ENCODE data around the gene AK9.
A peak's percentile ranks its signal among the peaks of the same experiment; 100 is the strongest.
"Not testable (repeated sequence)": the region's sequence is repeated elsewhere in the genome, so short reads cannot be mapped to it uniquely, and the experiment has no call there.

AK9 gene

DNA sequence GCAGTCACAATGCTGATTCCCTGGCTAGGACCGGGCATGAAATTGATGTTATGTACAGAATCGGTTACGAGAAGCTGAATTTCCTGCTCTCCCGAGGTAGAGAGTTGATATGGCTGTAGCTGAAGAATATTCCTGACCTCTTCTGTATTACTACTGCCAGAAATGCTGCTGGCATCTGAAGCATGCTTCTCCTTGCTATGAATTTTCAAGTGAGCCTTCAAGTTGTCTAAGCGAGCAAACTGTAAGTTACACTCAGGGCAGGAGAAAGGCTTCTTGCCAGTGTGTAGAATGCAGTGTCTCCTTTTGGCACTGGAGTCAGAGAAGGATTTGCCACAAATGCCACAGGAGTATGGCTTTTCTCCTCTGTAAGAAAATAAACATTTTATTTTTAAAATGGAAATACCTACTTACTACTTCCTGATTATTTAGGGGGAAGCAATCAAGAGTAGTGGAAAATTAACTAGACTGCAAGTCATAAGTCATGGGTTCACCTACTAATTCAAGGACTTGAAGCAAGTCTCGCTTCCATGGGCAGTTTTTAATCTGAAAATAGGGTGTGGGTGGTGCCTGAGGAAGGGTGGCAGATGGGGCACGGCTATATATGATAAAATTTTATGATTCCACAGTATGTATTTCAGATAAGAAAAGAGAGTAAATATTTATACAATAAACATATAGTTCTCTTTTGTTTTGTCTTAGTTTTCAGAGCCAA, 224.6 kb downstream of the AK9 start:
- H3K27me3 Mint-ChIP-seq, result no peaks in the 10 kb centered on the region
- H3K4me1 Mint-ChIP-seq, result peaks cover 50% of the 10 kb centered on the region
- ATAC-seq (replicated peaks; ENCODE audit: extremely low read depth, poor library complexity, severe bottlenecking) (no peak), DNase-seq (ENCODE audit: low spot score in 2 of 2) (no peak)
- H3K27ac Mint-ChIP-seq (ENCODE audit: low read depth), result no peak overlapping the region
- no peak overlapping the region for H3K4me3 Mint-ChIP-seq
- peaks cover 64% of the 10 kb centered on the region for H3K36me3 Mint-ChIP-seq (ENCODE audit: insufficient read depth)
- no peaks in the 10 kb centered on the region for H3K9me3 Mint-ChIP-seq

DNA sequence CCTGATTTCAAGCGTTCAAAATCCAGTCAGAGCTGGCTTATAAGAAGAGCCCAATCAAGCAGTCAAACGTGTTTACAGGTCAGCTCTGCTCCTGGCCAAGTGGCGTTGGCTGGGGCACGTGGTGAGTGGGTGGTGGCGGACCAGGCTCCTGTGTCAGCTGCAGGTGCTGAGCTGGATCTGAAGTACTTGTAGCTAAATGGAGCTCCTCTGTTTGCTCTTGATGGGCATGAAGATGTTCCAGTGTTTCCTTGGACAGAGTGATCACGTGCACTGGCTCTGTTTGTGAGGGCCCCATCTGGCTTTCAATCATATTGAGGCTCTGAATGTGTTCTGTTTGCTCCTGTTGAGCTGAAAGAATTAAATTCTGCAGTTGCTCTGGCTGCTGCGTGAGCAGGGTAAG, 225.2 kb downstream of the AK9 start:
- Mint-ChIP-seq H3K27me3 (no peaks in the 10 kb centered on the region), H3K4me3 (no peak overlapping the region), H3K27ac (ENCODE audit: low read depth) (peak overlapping the region; percentile 7), H3K4me1 (peaks cover 44% of the 10 kb centered on the region), H3K9me3 (no peaks in the 10 kb centered on the region), H3K36me3 (ENCODE audit: insufficient read depth) (peaks cover 58% of the 10 kb centered on the region)
- ATAC-seq (replicated peaks; ENCODE audit: extremely low read depth, poor library complexity, severe bottlenecking) (no peak), DNase-seq (ENCODE audit: low spot score in 2 of 2) (no peak)

DNA sequence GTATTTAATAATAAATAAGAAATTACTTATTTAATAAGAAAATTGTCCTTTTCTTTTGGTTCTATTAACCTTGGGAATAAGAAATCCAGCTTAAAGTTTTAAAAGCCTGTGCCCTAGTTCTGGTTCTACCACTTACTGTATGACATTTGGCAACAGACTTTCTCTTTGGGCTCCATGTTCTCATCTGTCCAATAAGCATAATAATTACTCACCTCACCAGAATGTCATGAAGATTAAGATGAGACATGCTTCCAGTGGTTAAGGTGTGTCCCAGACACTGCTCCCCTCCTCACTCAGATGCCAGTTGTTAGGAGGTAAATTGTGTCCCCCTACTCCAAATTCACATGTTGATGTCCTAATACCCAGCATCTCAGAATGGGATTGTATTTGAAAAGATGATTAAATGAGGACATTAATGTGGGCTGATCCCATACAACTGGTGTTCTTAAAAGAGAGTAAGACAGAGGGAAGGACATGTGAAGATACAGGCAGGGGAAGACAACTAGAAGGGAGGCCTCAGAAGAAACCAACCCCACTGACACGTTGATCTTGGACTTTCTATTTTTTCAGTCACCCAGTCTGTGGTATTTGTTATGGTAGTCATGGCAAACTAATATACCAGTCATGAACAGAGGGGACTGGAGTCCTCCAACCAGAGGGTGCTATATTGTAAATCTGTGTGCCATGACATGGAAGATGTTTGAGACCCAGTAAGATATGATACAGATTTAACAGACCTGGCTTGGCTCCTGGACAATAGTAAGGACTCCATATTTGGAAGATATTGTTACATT, 229.1 kb downstream of the AK9 start:
- H3K36me3 Mint-ChIP-seq (ENCODE audit: insufficient read depth), result peaks cover 34% of the 10 kb centered on the region
- no peaks in the 10 kb centered on the region for H3K27me3 Mint-ChIP-seq
- H3K4me1 Mint-ChIP-seq, result peaks cover 45% of the 10 kb centered on the region
- H3K4me3 Mint-ChIP-seq, result no peak overlapping the region
- H3K27ac Mint-ChIP-seq (ENCODE audit: low read depth), result peak overlapping the region; percentile 27
- DNase-seq (ENCODE audit: low spot score in 2 of 2) (no peak), ATAC-seq (replicated peaks; ENCODE audit: extremely low read depth, poor library complexity, severe bottlenecking) (no peak)
- H3K9me3 Mint-ChIP-seq, result no peaks in the 10 kb centered on the region

DNA sequence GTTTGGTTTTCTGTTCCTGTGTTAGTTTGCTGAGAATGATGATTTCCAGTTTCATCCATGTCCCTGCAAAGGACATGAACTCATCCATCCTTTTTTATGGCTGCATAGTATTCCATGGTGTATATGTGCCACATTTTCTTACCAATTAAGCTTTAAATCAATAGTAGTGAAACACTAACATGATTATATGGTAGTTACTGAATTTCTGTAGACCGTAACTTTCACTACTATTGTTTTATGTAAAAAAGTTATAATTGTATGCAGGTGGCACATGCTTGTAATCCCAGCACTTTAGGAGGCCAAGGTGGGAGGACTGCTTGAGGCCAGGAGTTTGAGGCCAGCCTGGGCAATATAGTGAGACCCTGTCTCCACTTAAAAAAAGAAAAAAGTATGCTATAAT, 229.8 kb downstream of the AK9 start:
- not testable (repeated sequence) for DNase-seq (ENCODE audit: low spot score in 2 of 2)

DNA sequence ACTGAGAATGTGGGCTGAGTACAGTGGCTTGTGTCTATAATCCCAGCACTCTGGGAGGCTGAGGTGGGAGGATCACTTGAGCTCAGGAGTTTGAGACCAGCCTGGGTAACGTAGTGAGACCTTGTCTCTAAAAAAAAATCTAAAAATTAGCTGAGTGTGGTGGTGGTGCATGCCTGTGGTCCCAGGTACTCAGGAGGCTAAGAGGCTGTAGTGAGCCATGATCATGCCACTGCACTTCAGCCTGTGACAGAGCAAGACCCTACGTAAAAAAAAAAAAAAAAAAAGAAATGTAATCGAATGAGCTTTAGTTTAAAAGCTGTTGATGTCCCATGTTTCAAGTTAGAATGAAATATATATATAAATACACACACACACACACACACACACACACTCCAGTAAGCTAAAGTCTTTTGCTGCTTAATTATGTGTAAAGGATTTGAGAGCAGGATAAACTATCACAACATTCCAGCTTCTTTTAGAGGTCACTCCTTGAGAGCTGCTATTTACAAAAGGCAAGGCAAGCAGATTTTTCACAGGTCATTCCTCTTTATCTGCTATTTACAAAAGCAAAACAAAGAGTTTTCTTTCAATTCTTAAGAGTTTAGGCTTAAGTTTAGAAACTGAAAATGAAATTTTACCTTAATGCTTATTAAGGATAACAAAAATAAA, 230.7 kb downstream of the AK9 start:
- Mint-ChIP-seq H3K9me3 (no peaks in the 10 kb centered on the region), H3K27ac (ENCODE audit: low read depth) (no peak overlapping the region), H3K4me3 (no peak overlapping the region), H3K27me3 (no peaks in the 10 kb centered on the region), H3K4me1 (peaks cover 51% of the 10 kb centered on the region), H3K36me3 (ENCODE audit: insufficient read depth) (peaks cover 22% of the 10 kb centered on the region)
- no peak for ATAC-seq (replicated peaks; ENCODE audit: extremely low read depth, poor library complexity, severe bottlenecking)
- DNase-seq (ENCODE audit: low spot score in 2 of 2), result no peak

More for the DNA sequence above, 229.8 kb downstream of the AK9 start:
- H3K4me3 Mint-ChIP-seq; H3K27ac Mint-ChIP-seq (ENCODE audit: low read depth); ATAC-seq (replicated peaks; ENCODE audit: extremely low read depth, poor library complexity, severe bottlenecking); H3K9me3 Mint-ChIP-seq; H3K27me3 Mint-ChIP-seq: not testable (repeated sequence)
- H3K36me3 Mint-ChIP-seq (ENCODE audit: insufficient read depth), result peaks cover 31% of the 10 kb centered on the region
- peaks cover 50% of the 10 kb centered on the region for H3K4me1 Mint-ChIP-seq

DNA sequence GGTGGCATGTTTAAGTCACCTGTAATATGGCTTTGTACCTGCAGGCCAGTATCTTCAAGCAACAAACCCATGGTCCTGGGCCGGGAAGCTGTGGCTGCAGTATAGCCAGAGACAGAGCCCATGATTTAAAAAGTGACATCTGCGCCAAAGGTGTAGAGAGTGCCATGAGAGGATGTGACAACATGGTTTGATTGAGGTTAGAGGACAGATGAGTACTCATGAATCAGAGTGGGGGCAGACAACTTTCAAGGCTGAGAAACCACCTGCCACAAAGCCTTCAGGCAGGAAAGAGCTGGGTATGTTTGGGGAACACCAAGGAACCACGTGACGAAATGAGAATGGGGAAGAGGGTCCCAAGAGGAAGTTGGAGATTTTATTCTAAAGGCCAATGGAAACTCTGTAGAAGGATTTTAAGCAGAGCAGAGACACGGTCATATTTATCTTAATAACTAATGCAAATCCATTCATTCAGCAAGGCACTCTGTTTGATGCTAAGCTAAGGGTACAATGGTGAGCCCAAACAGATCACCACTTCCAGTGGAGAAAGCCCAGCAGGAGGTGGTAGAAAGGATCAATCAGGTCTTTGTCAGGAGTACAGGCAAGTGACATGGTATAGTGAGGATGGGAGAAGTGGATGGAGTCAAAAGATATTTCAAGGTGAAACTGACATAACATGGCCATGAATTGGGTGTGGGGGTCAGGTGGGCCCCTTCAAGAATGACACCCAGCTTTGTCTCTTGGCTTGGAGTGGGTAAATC, 232.0 kb downstream of the AK9 start:
- Mint-ChIP-seq H3K4me1 (peaks cover 58% of the 10 kb centered on the region), H3K27me3 (no peaks in the 10 kb centered on the region), H3K36me3 (ENCODE audit: insufficient read depth) (peaks cover 21% of the 10 kb centered on the region), H3K27ac (ENCODE audit: low read depth) (peak overlapping the region; percentile 3), H3K9me3 (no peaks in the 10 kb centered on the region), H3K4me3 (no peak overlapping the region)
- ATAC-seq (replicated peaks; ENCODE audit: extremely low read depth, poor library complexity, severe bottlenecking), result peak; percentile 49
- peak in 1 of 2 donors; percentile 46 for DNase-seq (ENCODE audit: low spot score in 2 of 2)

DNA sequence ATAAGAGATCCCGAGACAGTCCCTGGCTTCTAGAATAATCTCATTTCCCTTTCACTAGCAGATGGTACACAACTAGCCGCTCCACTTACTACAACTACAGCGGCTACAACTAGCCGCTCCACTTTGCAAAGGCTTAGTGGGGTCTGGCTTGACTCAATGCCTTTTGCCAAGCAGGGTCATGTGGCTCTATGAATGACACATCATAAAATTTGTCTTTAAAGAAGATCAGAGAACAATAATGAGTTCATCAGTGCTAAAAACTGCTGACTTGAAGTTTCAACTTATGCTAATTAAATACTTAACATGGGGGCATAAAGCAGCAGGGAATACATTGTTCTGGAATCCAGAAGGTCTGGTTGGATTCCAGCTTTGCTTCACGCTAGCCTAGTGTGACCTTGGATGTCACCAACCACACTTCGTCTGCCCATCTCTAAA, 233.4 kb downstream of the AK9 start:
- Mint-ChIP-seq H3K9me3 (no peaks in the 10 kb centered on the region), H3K36me3 (ENCODE audit: insufficient read depth) (peaks cover 19% of the 10 kb centered on the region), H3K4me3 (peak overlapping the region; percentile 99), H3K27ac (ENCODE audit: low read depth) (no peak overlapping the region), H3K4me1 (peaks cover 60% of the 10 kb centered on the region), H3K27me3 (no peaks in the 10 kb centered on the region)
- ATAC-seq (replicated peaks; ENCODE audit: extremely low read depth, poor library complexity, severe bottlenecking) (no peak), DNase-seq (ENCODE audit: low spot score in 2 of 2) (no peak)

DNA sequence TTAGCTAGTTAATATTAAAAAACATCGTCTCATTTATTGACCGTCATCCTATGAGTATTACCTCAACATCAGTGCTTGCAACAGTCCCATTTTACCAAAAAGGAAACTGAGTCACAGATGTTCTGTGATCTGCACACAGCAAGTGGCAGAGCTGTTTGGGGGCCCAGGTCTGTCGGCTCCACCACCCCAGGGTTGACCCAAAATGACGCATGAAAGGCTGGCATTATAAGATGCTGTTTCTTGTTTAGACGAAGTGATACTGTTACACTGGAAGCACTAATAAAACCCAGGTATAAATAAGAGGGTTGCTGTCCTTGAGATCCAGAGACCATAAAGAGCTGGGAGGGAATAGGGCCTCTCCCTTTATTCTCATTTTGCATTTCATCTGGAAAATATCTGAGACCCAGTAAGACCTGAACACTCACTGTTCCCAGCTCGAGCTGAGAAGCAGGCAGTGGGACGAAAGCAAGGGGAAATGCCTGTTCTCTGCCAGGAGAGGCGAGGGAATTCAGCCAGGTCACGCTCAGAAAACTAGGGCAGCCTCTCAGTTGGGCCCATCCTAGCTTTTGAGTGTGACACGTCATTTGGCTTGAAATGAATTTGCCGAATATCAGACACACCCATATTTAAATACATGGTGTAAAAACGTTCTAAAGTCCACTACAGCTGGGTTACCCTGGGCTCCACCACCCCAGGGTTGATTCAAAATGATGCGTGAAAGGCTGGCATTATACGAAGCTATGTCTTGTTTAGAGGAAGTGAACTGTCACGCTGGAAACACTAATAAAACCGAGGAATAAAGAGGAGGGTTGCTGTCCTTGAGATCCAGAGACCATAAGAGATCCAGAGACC, 234.1 kb downstream of the AK9 start:
- Mint-ChIP-seq H3K27me3 (no peaks in the 10 kb centered on the region), H3K9me3 (no peaks in the 10 kb centered on the region), H3K4me1 (peaks cover 55% of the 10 kb centered on the region), H3K36me3 (ENCODE audit: insufficient read depth) (peaks cover 13% of the 10 kb centered on the region), H3K4me3 (peak overlapping the region; percentile 99), H3K27ac (ENCODE audit: low read depth) (no peak overlapping the region)
- DNase-seq (ENCODE audit: low spot score in 2 of 2), result no peak
- no peak for ATAC-seq (replicated peaks; ENCODE audit: extremely low read depth, poor library complexity, severe bottlenecking)

DNA sequence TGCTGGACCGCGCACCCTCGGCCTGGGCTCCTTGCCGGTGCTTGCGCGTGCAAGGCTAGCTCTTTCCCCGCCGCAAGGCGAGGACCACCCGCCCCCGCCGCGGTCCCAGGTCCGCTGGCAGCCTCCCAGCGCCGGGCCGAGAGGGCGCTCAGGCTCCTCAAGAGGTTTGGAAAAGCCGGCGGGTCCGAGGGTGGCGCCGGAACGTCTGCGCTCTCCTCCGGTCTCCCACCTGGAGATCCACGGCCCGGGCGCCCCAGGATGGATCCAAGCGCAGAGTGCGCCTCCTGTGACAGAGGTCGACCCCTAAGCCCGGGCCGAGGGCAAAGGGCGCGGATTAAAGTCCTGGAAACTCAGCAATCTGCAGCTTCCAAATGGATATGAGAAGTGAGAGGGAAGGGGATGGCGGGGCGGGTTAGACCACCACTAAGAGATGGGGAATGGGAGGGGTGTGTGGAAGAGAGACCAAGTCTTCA, 234.9 kb downstream of the AK9 start:
- Mint-ChIP-seq H3K9me3 (no peaks in the 10 kb centered on the region), H3K27ac (ENCODE audit: low read depth) (no peak overlapping the region), H3K36me3 (ENCODE audit: insufficient read depth) (peaks cover 9% of the 10 kb centered on the region)

DNA sequence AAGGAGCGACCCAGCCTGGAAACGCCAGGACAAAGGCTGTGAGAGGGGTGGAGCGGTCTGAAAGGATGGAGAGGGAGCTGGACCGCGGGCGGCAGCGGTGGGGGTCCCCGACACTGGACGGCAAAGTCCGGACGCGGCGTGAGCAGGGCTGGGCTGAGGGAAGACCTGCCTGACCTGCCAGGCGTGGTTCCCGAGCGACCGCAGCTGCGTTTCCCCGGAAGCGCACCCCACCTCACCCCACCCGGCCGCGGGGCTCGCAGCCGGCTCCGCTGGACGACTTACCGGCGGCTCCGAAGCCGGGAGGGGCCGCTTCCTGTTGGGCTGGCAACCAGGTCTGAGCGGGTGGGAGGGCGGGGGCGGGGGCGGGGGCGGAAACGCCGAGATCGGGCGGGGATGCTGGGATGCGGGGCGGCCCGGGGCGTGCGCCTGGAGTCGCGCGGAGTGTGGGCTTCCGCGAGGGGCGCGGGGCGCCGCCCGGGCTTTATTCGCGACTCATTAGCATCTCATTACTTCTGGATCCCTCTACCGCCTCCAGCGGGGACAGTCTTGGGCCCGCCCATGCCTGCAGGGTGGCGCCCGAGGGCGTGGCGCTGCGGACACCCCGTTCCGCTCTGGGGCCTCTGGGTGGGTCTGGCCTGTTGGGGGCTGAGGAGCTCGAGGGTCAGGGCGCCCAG, 235.4 kb downstream of the AK9 start, which contains the start of gene MICAL1:
MICAL1 (minus strand) TSS at position 336 of the 674 bp plus-strand sequence. CDS start 1,576 bp downstream, outside the sequence.
- ATAC-seq (replicated peaks; ENCODE audit: extremely low read depth, poor library complexity, severe bottlenecking), result peak; percentile 55
- peak within 1 kb of the TSS; percentile 97 for H3K27ac Mint-ChIP-seq (ENCODE audit: low read depth)
- peak; percentile 64 to 71 for DNase-seq (ENCODE audit: low spot score in 2 of 2)
- peaks cover 56% of the 10 kb centered on the region for H3K4me1 Mint-ChIP-seq
- peak within 1 kb of the TSS; percentile 99 for H3K4me3 Mint-ChIP-seq
- H3K27me3 Mint-ChIP-seq, result no peaks in the 10 kb centered on the region
- peaks cover 12% of the 10 kb centered on the region for H3K36me3 Mint-ChIP-seq (ENCODE audit: insufficient read depth)
- H3K9me3 Mint-ChIP-seq, result no peaks in the 10 kb centered on the region

More for the DNA sequence above, 234.9 kb downstream of the AK9 start:
- no peaks in the 10 kb centered on the region for H3K27me3 Mint-ChIP-seq
- H3K4me1 Mint-ChIP-seq, result peaks cover 52% of the 10 kb centered on the region
- no peak for ATAC-seq (replicated peaks; ENCODE audit: extremely low read depth, poor library complexity, severe bottlenecking)
- H3K4me3 Mint-ChIP-seq, result peak overlapping the region; percentile 99
- DNase-seq (ENCODE audit: low spot score in 2 of 2), result no peak
